SIG-M5 (cell line): ENCODE measurements around the gene PKIG.

Source experiments
- DNase-seq: peaks from one replicate; lab custom pipeline; 2025; lab: John Stamatoyannopoulos, UW

The PKIG gene

GRCh38 chr20:44620030-44620429, 37.7 kb downstream of the PKIG start:
- DNase-seq, result no peak

DNA sequence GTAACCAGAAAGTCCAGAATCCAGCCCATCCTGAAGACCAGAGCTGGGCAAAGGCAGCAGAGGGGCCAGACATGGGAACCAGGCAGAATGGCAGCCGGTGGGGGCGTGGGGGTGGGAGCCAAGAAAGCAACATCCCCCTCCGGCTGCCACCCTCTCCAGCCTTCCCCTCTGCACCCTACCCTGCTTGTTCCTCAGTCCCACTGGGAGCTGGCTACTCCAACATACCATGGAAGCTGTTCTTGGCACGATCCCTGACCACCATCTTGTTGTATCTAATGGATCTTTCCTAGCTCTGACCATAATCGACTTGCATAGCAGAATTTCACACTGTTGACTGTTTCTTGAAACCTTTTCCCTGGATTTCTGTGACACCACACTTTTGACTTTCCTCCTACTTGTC, 38.9 kb downstream of the PKIG start:
- no peak for DNase-seq

DNA sequence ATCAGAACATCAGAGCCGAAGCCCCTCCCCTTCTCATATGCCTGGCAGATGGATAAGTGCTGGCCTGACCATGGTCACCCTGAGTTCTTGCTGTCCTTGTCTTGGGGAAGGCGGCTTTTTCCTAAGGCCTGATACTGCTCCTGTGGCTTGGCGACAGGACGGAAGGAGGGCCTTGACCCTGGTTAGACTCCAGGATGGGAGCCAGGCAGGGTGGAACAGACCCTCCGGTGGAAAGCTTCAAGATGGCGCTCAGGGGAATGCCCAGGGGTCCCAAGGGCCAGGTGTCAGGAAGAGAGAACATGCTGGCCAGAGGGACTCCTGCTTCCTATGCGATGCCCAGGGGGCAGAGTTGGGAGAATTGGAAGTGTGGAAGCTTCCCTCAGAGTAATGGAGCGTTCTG, 39.6 kb downstream of the PKIG start:
- no peak for DNase-seq

DNA sequence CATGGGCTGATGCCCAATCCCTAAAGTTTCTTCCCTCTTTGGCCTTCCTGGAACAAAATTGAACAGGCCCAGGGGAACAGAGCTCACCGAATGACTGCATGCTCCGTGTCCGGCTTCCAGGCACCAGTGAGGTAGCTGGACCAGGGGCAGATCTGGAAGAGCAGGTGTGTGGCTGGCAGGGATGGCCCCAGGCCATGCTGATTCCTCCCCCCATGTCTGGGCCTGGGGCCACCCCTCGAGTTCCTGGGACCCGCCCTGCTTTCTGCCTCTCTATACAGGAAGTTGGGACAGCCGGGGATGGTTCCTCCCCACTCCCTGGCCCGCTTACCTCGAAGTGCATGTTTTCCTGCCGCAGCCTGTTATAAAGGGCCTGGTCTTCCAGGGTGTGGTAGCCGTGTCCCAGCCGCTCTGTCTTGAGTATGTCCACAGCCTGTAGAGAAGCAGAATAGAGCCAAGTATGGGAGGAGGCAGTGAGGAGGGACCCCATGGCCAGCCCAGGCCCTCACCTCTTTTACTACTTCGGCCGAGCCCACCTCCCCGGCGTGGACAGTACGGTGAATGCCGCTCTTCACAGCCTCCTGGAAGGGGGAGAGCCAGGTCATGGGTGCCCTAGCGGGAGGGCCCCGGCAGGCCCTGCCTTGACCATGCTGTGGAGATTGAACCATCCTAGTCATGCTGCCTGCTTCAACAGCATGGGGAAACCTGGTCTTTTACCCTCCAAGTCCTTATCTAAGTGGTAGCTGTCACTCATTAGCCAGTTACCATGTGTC, 40.3 kb downstream of the PKIG start:
- DNase-seq, result no peak

DNA sequence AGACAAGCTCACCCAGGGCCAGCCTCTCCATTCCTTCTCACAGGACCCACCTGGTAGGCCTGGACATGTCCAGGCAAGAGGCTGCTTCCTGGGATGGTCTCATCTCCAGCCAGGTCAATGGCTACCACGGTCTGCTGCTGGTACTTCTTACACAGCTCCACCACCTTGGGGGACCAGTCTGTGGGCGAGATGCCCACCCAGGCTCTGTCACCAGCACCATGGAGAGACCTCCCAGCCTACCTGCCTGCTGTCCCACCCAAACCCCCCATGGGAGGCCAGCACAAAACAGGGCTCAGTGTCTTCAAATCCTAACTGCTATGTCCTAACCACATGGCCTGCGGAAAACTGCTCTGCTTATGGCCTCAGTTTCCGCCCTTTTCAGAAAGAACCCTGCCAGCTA, 41.8 kb downstream of the PKIG start:
- DNase-seq, result no peak

DNA sequence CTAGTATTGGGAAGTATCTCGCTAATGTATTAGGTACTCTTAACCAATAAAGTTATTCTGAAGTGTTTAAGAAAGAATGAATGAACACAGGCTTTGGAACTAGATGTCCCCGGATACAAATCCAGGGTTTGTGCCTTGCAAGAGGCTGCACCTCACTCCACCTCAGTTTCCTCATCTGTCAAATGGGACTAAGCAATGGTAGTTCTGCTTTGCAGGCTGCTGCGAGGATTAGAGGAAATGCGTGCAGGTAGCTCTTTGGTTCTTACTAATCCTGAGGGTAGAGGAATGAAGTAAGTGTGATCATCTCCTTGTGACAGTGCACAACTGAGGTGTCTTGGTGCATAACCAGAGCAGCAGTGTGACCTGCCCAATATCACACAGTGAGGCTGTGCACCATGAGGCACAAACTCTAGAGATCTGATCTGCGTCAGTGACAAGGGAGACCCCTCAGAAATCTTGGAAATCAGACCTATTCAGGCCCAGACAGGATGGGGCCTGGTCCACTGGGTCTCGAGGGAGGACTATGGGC, 42.4 kb downstream of the PKIG start:
- no peak for DNase-seq

- no peak for DNase-seq
Measured at GRCh38 chr20:44625361-44625760, 43.0 kb downstream of the PKIG start.

GRCh38 chr20:44626278-44626677, 43.9 kb downstream of the PKIG start:
- no peak for DNase-seq

GRCh38 chr20:44627364-44628010, 45.1 kb downstream of the PKIG start:
- no peak for DNase-seq

GRCh38 chr20:44629017-44629385, 46.6 kb downstream of the PKIG start:
- DNase-seq, result no peak

DNA sequence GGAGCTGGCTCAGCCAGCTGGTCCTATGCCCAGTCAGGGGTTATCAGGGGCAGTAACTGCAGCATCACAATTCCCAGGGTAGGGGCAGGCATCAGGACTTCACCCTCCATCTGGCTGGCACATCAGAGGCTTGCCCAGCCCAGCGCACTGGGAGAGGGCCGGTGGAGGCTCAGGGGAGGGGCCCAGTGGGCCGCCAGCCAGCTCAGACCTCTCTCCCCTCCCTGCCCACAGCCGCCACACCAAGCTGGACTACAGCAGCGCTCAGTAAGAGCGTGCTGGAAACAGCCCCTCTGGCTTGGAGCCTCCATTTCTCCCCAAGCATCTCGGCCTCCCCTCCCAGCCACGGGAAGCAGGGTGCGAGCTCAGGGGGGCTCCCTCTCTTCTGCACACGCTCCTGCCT, 47.2 kb downstream of the PKIG start:
- DNase-seq, result no peak

- no peak for DNase-seq
Measured at GRCh38 chr20:44630297-44630696, 47.9 kb downstream of the PKIG start.

GRCh38 chr20:44632103-44632752, 49.8 kb downstream of the PKIG start:
- DNase-seq, result no peak

GRCh38 chr20:44633187-44633810, 50.9 kb downstream of the PKIG start:
- no peak for DNase-seq

DNA sequence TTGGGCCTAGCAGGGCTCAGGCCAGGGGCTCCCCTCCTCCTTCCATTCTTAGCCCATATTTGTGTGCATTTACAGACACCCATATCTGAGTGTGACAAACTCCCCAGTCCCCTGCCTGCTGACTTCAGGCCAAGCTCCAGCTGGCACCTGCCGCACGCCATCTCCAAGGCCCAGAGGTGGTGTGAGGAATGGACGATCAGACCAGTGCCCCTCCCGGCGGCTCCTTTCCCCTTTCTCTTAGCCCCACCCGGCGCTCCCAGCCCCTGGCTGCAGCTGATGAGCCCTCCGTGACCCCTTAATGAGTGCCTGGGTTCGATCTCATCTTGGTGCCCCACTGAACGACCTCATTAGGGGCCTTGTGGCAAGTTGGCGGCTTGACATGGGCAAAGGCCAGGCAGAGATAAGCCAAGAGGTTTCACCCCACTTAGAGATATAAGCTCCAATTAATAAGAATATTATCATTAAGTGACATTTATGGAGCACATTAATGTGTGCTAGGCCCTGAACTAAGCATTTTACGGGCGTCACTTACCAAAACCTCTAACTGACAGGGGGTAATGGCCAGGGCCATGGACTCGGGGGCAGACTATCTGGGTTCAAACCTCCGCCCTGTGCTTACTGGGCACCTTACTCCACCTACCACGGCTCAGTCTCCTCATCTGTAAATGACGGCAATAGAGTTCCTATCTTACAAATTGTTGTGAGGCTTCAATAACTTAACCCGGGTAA, 51.7 kb downstream of the PKIG start:
- DNase-seq, result no peak

DNA sequence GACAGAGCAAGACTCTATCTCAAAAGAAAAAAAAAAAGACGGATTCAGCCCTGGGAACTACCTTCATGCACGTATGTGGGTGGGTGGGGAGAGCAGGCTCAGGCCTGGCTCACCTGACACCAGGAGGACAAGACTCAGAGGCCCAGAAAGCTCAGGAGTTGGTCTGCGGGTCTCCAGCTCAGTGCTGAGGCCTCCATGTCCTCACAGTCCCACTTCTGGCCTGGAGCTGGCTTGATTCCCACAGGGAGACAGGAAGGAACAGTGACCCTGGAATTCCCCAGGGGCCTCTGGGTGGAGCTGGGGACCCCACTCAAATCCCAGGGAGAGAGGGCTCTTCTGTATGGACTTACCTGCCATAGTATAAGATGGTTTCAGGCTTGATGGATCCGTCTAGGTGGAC, 53.5 kb downstream of the PKIG start:
- no peak for DNase-seq

DNA sequence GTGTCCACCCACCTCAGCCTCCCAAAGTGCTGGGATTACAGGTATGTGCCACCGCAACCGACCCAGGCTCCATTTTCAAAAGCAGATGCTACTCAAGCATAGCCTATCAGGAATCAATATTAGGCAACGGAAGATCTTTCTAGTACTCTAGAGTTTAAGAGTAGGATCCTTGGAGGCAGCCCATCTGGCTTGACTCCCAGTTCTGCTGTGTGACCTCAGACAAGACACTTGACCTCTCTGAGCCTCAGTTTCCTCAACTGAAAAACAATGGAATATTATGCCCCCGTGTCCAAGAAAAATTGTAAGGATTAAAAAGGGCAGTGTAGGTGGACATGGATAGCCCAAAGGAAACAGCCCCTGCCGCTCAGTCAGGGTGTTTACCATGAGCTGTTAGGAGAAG, 54.7 kb downstream of the PKIG start:
- no peak for DNase-seq

GRCh38 chr20:44637522-44638372, 55.4 kb downstream of the PKIG start:
- DNase-seq, result no peak

DNA sequence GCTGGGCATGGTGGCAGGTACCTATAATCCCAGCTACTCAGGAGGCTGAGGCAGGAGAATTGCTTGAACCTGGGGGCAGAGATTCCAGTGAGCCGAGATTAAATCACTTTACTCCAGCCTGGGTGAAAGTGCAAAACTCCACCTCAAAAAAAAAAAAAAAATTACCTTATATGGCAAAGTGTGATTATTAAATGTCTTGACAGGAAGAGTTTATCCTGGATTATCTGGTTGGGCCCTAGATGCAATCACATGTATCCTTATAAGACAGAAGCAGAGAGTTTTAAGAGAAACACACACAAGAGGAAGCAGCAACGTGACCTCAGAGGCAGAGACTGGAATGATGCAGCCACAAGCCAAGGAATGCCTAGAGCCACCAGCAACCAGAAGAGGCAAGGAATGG, 58.1 kb downstream of the PKIG start:
- no peak for DNase-seq

DNA sequence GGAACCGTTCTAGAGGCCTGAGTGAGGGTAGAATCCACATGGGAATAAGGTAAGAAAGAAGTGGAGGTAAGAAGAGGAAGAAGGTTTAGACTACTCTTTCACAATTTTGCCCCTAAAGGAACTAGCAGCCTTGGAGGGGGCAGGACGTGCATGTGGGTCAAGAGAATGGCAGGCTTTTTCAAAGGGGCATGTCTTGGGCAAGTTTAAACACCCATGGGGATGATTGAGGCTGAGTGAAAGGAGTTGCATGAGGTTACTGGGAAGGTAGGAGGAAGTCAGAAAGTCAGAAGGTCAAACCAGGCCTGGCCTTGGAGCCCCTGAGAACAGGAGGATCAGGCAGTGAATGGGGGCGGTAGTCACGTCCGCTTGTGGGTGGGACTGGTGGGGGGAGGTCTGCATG, 58.9 kb downstream of the PKIG start:
- DNase-seq, result no peak
